Gastroesophageal sphincter (tissue), 4 donors: ENCODE measurements around the gene MAGI3. TPM values are rescaled to one million over a fixed set of nuclear protein-coding genes. Genes with fewer than 3 reads are reported as not detected.

Source experiments
- ATAC-seq: fragments of 150-250 bp; one replicate; pipeline ENCODE4 v1.9.1; 2016; ENCODE audit warnings: mild to moderate bottlenecking, moderate library complexity
- H3K27ac ChIP-seq, 4 donors: fragments of 200-600 bp; sonication (generic) in 3 of 4; 1 replicate in 3 of 4; 2 replicates in 1 of 4; pipeline ENCODE4 v1.5.1; 2016 to 2019
- H3K27me3 ChIP-seq: fragments of 200-600 bp; sonication (generic); one replicate; pipeline ENCODE4 v1.5.1; 2019
- H3K36me3 ChIP-seq, 2 donors: fragments of 200-600 bp; sonication (generic); one replicate each; pipeline ENCODE4 v1.5.1; 2019; ENCODE audit warnings: control low read depth in 1 of 2
- H3K4me1 ChIP-seq, 3 donors: fragments of 200-600 bp; sonication (generic); 1 replicate in 2 of 3; 2 replicates in 1 of 3; pipeline ENCODE4 v1.5.1; 2016 to 2019; ENCODE audit warnings: control low read depth in 2 of 3
- H3K4me3 ChIP-seq, 2 donors: fragments of 200-600 bp; sonication (generic); one replicate each; pipeline ENCODE4 v1.5.1; 2019; ENCODE audit warnings: mild to moderate bottlenecking in 1 of 2, moderate library complexity in 1 of 2
- H3K9me3 ChIP-seq, 3 donors: fragments of 200-600 bp; sonication (generic); one replicate each; pipeline ENCODE4 v1.5.1; 2017 to 2019; ENCODE audit warnings: control low read depth in 2 of 3
- CTCF ChIP-seq, 4 experiments: fragments of 200-600 bp in 2 of 4; fragments of 450-650 bp in 2 of 4; sonication (generic) in 1 of 4; IDR thresholded peaks; one replicate each; pipeline ENCODE4 v1.5.1; 2017 to 2019; ENCODE audit warnings: antibody characterized with exemption in 4 of 4, mild to moderate bottlenecking in 2 of 4, moderate library complexity in 2 of 4
- EP300 ChIP-seq: sonication (generic); formaldehyde crosslinking; IDR thresholded peaks from one replicate; pipeline ENCODE4 v1.6.1; 2017; ENCODE audit warnings: antibody characterized with exemption, mild to moderate bottlenecking
- POLR2A ChIP-seq, 2 donors: fragments of 450-650 bp; IDR thresholded peaks; one replicate each; pipeline ENCODE4 v1.6.1; 2017; ENCODE audit warnings: antibody characterized with exemption in 2 of 2, mild to moderate bottlenecking in 2 of 2, moderate library complexity in 1 of 2
- POLR2AphosphoS5 ChIP-seq: sonication (generic); formaldehyde crosslinking; IDR thresholded peaks from one replicate; pipeline ENCODE4 v1.6.1; 2017; ENCODE audit warnings: antibody characterized with exemption
- WGBS, 2 donors: methylation state at CpG; one replicate each; pipeline ENCODE4 v1.1.5; 2018; ENCODE audit warnings: low coverage in 1 of 2; 5-methylcytosine and 5-hydroxymethylcytosine counted together
- total RNA-seq, 4 donors: library from RNA; depleted of rRNA; stranded (reverse); fragments of >200 nt; gene quantifications; one replicate each; pipeline ENCODE4 v1.1.0, GENCODE V29; 2016

The MAGI3 gene
- total RNA-seq, 4 donors from 2014 or later: 18.2 to 26.6 (median 22.7) TPM

- H3K27me3 ChIP-seq: no peaks in the 10 kb centered on the region
Observed at GRCh38 chr1:113684153-113684541, 293.8 kb downstream of the MAGI3 start.

GRCh38 chr1:113686891-113687618 lies 296.7 kb downstream of the MAGI3 start:
- ATAC-seq: no peak
- Histone ChIP-seq H3K4me1 (peaks cover 0 to 13% (median 0%) of the 10 kb centered on the region in 3 donors), H3K9me3 (no peaks in the 10 kb centered on the region), H3K27ac (peak overlapping the region in 2 of 4 donors; percentile 2 to 54), H3K4me3 (no peak overlapping the region), H3K27me3 (no peaks in the 10 kb centered on the region), H3K36me3 (peaks cover 0 to 9% of the 10 kb centered on the region in 2 donors)
- TF ChIP-seq EP300: no peak
- peak; percentile 36 for TF ChIP-seq POLR2AphosphoS5
- 57 to 70% methylated on average over 3 of the region's 3 CpGs for WGBS, 2 donors

More at GRCh38 chr1:113684153-113684541, 293.8 kb downstream of the MAGI3 start:
- Histone ChIP-seq H3K27ac (peak overlapping the region in 3 of 4 donors; percentile 9 to 63 (median 46)), H3K4me3 (no peak overlapping the region), H3K9me3 (no peaks in the 10 kb centered on the region), H3K4me1 (peaks cover 0 to 13% (median 0%) of the 10 kb centered on the region in 3 donors), H3K36me3 (peaks cover 0 to 1% of the 10 kb centered on the region in 2 donors)
- no peak for TF ChIP-seq CTCF (IDR thresholded peaks at IDR 0.05)
- 40 to 50% methylated on average over 6 of the region's 6 CpGs for WGBS, 2 donors
- peak; percentile 70 for ATAC-seq

- ATAC-seq: no peak
- WGBS, 2 donors: 85 to 94% methylated on average over 2 of the region's 2 CpGs
- Histone ChIP-seq H3K4me1 (peaks cover 0 to 13% (median 0%) of the 10 kb centered on the region in 3 donors), H3K27ac (no peak overlapping the region), H3K36me3 (peaks cover 0 to 35% of the 10 kb centered on the region in 2 donors), H3K9me3 (peaks cover 0 to 24% (median 0%) of the 10 kb centered on the region in 3 donors), H3K4me3 (no peak overlapping the region), H3K27me3 (no peaks in the 10 kb centered on the region)
- TF ChIP-seq POLR2AphosphoS5 (no peak), POLR2A (IDR thresholded peaks at IDR 0.05) (no peak), EP300 (no peak), CTCF (IDR thresholded peaks at IDR 0.05) (no peak)
Observed at GRCh38 chr1:113691184-113691583, 300.9 kb downstream of the MAGI3 start.

GRCh38 chr1:113692342-113692741 lies 302.0 kb downstream of the MAGI3 start:
- H3K27ac ChIP-seq: no peak overlapping the region
- H3K9me3 ChIP-seq: peaks cover 0 to 24% (median 0%) of the 10 kb centered on the region in 3 donors
- TF ChIP-seq POLR2AphosphoS5: no peak
- no peak for TF ChIP-seq POLR2A (IDR thresholded peaks at IDR 0.05)
- TF ChIP-seq EP300: no peak
- TF ChIP-seq CTCF (IDR thresholded peaks at IDR 0.05): no peak
- H3K4me3 ChIP-seq: no peak overlapping the region
- no peak for ATAC-seq
- peaks cover 0 to 37% of the 10 kb centered on the region in 2 donors for H3K36me3 ChIP-seq
- no peaks in the 10 kb centered on the region for H3K27me3 ChIP-seq
- H3K4me1 ChIP-seq: peaks cover 0 to 3% (median 0%) of the 10 kb centered on the region in 3 donors
- 75 to 90% methylated on average over 2 of the region's 2 CpGs for WGBS, 2 donors

GRCh38 chr1:113692824-113693431 lies 302.6 kb downstream of the MAGI3 start:
- 81 to 100% methylated on average over 2 to 4 of the region's 4 CpGs for WGBS, 2 donors

More at GRCh38 chr1:113692824-113693431, 302.6 kb downstream of the MAGI3 start:
- H3K27ac ChIP-seq: no peak overlapping the region
- peaks cover 0 to 43% of the 10 kb centered on the region in 2 donors for H3K36me3 ChIP-seq
- no peak for ATAC-seq
- no peak overlapping the region for H3K4me3 ChIP-seq
- no peaks in the 10 kb centered on the region for H3K27me3 ChIP-seq
- peaks cover 0 to 24% (median 0%) of the 10 kb centered on the region in 3 donors for H3K9me3 ChIP-seq
- H3K4me1 ChIP-seq: no peaks in the 10 kb centered on the region
- TF ChIP-seq EP300 (no peak), POLR2A (IDR thresholded peaks at IDR 0.05) (no peak), POLR2AphosphoS5 (no peak), CTCF (IDR thresholded peaks at IDR 0.05) (no peak)
